ENCODE data around the gene CCDC63. TPM values are rescaled to one million over a fixed set of nuclear protein-coding genes. Genes with fewer than 3 reads are reported as not detected.

CCDC63 gene
- total and polyA plus RNA-seq, 8 donors = not detected

GRCh38 chr12:110836291-110836690 is 10.5 kb upstream of the CCDC63 start:
- H3K9me3 ChIP-seq = no peaks in the 10 kb centered on the region
- no peaks in the 10 kb centered on the region for H3K4me1 ChIP-seq
- ATAC-seq (no peak), DNase-seq (no peak)
- H3K27me3 ChIP-seq = peaks cover 0 to 7% of the 10 kb centered on the region in 2 donors
- H3K27ac ChIP-seq = no peak overlapping the region
- no peaks in the 10 kb centered on the region for H3K36me3 ChIP-seq
- TF ChIP-seq CTCF (IDR thresholded peaks at IDR 0.05) = no peak
- H3K4me3 ChIP-seq = no peak overlapping the region
- intact Hi-C loops (cut with DNase I) = no loop called here

- no peak overlapping the region for H3K27ac ChIP-seq
- DNase-seq (no peak), ATAC-seq (no peak)
- no peaks in the 10 kb centered on the region for H3K4me1 ChIP-seq
- H3K4me3 ChIP-seq = no peak overlapping the region
- no peaks in the 10 kb centered on the region for H3K36me3 ChIP-seq
- peaks cover 0 to 17% of the 10 kb centered on the region in 2 donors for H3K27me3 ChIP-seq
- no peak for TF ChIP-seq CTCF (IDR thresholded peaks at IDR 0.05)
- intact Hi-C loops (cut with DNase I) = no loop called here
- H3K9me3 ChIP-seq = no peaks in the 10 kb centered on the region
These were observed 5.8 kb upstream of the CCDC63 start for GRCh38 chr12:110841007-110841406.

DNA sequence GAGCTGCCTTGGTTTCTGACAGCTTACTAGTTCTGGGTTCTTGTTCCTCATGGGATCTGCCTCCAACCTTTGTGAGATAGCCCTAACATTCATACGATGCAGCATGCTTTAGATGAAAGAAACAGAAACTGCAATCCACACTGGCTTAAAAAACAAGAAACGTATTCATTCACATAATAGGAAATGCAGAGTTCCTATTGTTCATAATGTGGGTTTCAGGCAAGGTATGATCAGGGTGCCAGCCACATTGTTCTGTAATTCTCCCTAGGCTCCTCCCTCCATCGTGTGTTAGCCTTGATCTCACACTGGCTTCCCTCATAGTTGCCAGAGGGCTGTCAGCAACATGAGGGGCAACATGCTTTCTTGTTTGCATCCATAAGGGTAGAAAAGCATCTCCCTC is 2.7 kb upstream of the CCDC63 start:
- H3K9me3 ChIP-seq = no peaks in the 10 kb centered on the region
- no peak overlapping the region for H3K27ac ChIP-seq
- H3K27me3 ChIP-seq = peaks cover 6 to 47% of the 10 kb centered on the region in 2 donors
- H3K36me3 ChIP-seq = no peaks in the 10 kb centered on the region
- no peak for ATAC-seq
- no peak overlapping the region for H3K4me3 ChIP-seq
- DNase-seq = no peak
- intact Hi-C loops (cut with DNase I) = no loop called here
- no peak for TF ChIP-seq CTCF (IDR thresholded peaks at IDR 0.05)
- no peaks in the 10 kb centered on the region for H3K4me1 ChIP-seq

DNA sequence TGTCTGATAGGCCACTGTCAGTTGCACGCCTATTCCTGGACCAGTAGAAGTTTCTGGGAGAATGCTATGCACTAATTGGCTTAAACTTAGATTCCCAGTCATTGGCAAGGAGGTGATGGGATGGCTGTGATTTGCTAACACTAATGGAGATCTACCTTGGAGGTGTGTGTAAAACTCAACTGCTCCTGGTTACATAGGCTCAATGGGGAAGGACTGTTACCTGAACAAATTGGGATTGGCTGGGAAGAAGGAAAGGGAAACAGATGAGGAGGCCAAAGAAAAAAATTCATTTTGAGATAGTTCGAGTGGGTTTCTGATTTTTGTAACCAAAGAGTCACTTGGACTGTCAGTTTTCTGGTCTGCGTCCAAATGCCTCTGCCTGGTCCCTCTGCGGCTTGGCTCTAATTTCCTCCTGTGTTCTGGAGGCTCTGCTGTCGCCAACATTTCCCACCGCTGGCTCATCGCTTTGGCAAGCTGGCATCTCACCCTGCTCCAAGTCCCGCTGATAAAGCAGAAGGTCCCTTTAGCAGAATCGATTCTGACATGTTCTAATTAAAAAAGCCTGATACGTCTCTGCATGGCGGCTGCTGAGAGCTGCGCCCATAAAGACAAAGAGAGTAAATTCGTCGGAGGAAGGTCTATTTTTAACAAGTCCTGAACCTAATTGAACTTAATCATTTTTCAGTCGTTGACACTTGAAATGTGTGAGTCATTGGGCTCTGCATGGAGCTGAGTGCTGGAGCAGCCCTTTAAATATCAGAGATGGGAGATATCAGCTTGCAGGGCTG is 2.0 kb upstream of the CCDC63 start:
- Histone ChIP-seq H3K27me3 (peaks cover 6 to 50% of the 10 kb centered on the region in 2 donors), H3K9me3 (no peaks in the 10 kb centered on the region), H3K27ac (no peak overlapping the region), H3K4me3 (no peak overlapping the region), H3K36me3 (no peaks in the 10 kb centered on the region), H3K4me1 (no peaks in the 10 kb centered on the region)
- no peak for TF ChIP-seq CTCF (IDR thresholded peaks at IDR 0.05)
- intact Hi-C loops (cut with DNase I) = no loop called here
- DNase-seq (no peak), ATAC-seq (no peak)

DNA sequence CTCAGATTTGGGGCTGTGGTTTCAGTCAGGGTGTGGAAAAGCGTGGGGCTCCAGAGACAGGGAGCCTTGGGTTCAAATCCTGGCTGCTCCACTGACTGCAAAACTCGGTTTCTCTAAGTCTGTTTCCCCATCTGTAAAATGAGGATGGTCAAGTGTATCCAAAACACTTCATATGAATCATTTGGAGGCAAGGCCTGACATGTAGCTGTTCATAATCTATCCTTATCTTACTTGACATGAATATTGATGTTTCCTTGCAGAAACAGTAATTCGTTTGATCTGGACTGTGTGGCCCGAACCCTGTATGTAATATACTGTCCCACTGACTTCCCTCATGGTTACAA is 1.5 kb upstream of the CCDC63 start:
- ATAC-seq (no peak), DNase-seq (no peak)
- Histone ChIP-seq H3K36me3 (no peaks in the 10 kb centered on the region), H3K4me3 (no peak overlapping the region), H3K9me3 (no peaks in the 10 kb centered on the region), H3K27ac (no peak overlapping the region), H3K4me1 (no peaks in the 10 kb centered on the region), H3K27me3 (peaks cover 6 to 51% of the 10 kb centered on the region in 2 donors)
- intact Hi-C loops (cut with DNase I) = no loop called here
- TF ChIP-seq CTCF (IDR thresholded peaks at IDR 0.05) = no peak

Data from left lung (tissue), 10 donors.